Ammon's horn (tissue), 1 donor: ENCODE measurements around the gene CAMSAP2.
A peak's percentile ranks its signal among the peaks of the same experiment; 100 is the strongest.
"Not testable (repeated sequence)": the region's sequence is repeated elsewhere in the genome, so short reads cannot be mapped to it uniquely, and the experiment has no call there.

ENCODE experiments used
- DNase-seq: peaks from one replicate; pipeline ENCODE4 v3.0.0-alpha.2; 2016; ENCODE audit warnings: low spot score

The CAMSAP2 gene

GRCh38 chr1:200783926-200784325 is 45.2 kb downstream of the CAMSAP2 start:
- DNase-seq = no peak

GRCh38 chr1:200784576-200784975 is 45.9 kb downstream of the CAMSAP2 start:
- DNase-seq = no peak

- DNase-seq = no peak
Measured at GRCh38 chr1:200786788-200787187, 48.1 kb downstream of the CAMSAP2 start.

GRCh38 chr1:200787896-200788387 is 49.2 kb downstream of the CAMSAP2 start:
- no peak for DNase-seq

GRCh38 chr1:200791012-200791411 is 52.3 kb downstream of the CAMSAP2 start:
- not testable (repeated sequence) for DNase-seq

- no peak for DNase-seq
Measured at GRCh38 chr1:200793677-200794076, 55.0 kb downstream of the CAMSAP2 start.

GRCh38 chr1:200794506-200795065 is 55.9 kb downstream of the CAMSAP2 start:
- DNase-seq = no peak

GRCh38 chr1:200795156-200795555 is 56.5 kb downstream of the CAMSAP2 start:
- no peak for DNase-seq

GRCh38 chr1:200802042-200802441 is 63.3 kb downstream of the CAMSAP2 start:
- DNase-seq = no peak

- DNase-seq = peak; percentile 93
Measured at GRCh38 chr1:200802865-200803512, 64.3 kb downstream of the CAMSAP2 start.

- no peak for DNase-seq
Measured at GRCh38 chr1:200805719-200806118, 67.0 kb downstream of the CAMSAP2 start.

GRCh38 chr1:200808846-200809245 is 70.2 kb downstream of the CAMSAP2 start:
- no peak for DNase-seq

GRCh38 chr1:200811704-200812103 is 73.0 kb downstream of the CAMSAP2 start:
- DNase-seq = no peak

GRCh38 chr1:200816624-200817224 is 78.0 kb downstream of the CAMSAP2 start:
- DNase-seq = not testable (repeated sequence)

GRCh38 chr1:200818248-200818647 is 79.6 kb downstream of the CAMSAP2 start:
- DNase-seq = no peak

GRCh38 chr1:200819726-200820125 is 81.0 kb downstream of the CAMSAP2 start:
- no peak for DNase-seq

- no peak for DNase-seq
Measured at GRCh38 chr1:200831091-200831490, 92.4 kb downstream of the CAMSAP2 start.

GRCh38 chr1:200834383-200834782 is 95.7 kb downstream of the CAMSAP2 start:
- no peak for DNase-seq

- DNase-seq = no peak
Measured at GRCh38 chr1:200836213-200836612, 97.5 kb downstream of the CAMSAP2 start.

- DNase-seq = no peak
Measured at GRCh38 chr1:200837931-200838571, 99.4 kb downstream of the CAMSAP2 start.

GRCh38 chr1:200838676-200839445 is 100.2 kb downstream of the CAMSAP2 start:
- no peak for DNase-seq

GRCh38 chr1:200845360-200845759 is 106.7 kb downstream of the CAMSAP2 start:
- no peak for DNase-seq
